OCI-LY1 (cell line): ENCODE data around the gene ANTXRL.
"Not testable (repeated sequence)": the region's sequence is repeated elsewhere in the genome, so short reads cannot be mapped to it uniquely, and the experiment has no call there.

Experiments
- H2AFZ ChIP-seq: fragments of 200-600 bp; sonication (generic), shearing (Covaris generic); 2 replicates; pipeline ENCODE4 v1.6.0; 2014; ENCODE audit warnings: antibody characterized with exemption, mild to moderate bottlenecking, low read length
- H3F3A ChIP-seq: fragments of 200-600 bp; sonication (generic), shearing (Covaris generic); 2 replicates; pipeline ENCODE4 v1.6.0; 2014; ENCODE audit warnings: mild to moderate bottlenecking, antibody characterized with exemption, low read length, moderate library complexity; ENCODE audit not compliant: insufficient read depth
- H3K27ac ChIP-seq: fragments of 200-600 bp; sonication (generic); 2 replicates; pipeline ENCODE4 v1.5.1; 2014; ENCODE audit warnings: low read length, mixed run types, mild to moderate bottlenecking, low read depth; ENCODE audit not compliant: poor library complexity, severe bottlenecking
- H3K27me3 ChIP-seq: fragments of 200-600 bp; sonication (generic); 2 replicates; pipeline ENCODE4 v1.6.0; 2014; ENCODE audit warnings: antibody characterized with exemption, mild to moderate bottlenecking, low read length, moderate library complexity; ENCODE audit not compliant: insufficient read depth
- H3K36me3 ChIP-seq: fragments of 200-600 bp; sonication (generic); 2 replicates; pipeline ENCODE4 v1.6.1; 2014; ENCODE audit warnings: mild to moderate bottlenecking, antibody characterized with exemption, low read length, moderate library complexity, mixed read lengths; ENCODE audit not compliant: insufficient read depth
- H3K4me1 ChIP-seq: fragments of 200-600 bp; sonication (generic); 2 replicates; pipeline ENCODE4 v1.5.1; 2014; ENCODE audit warnings: mild to moderate bottlenecking, low read length, moderate library complexity; ENCODE audit not compliant: insufficient read depth, severe bottlenecking
- H3K4me2 ChIP-seq: fragments of 200-600 bp; sonication (generic), shearing (Covaris generic); 2 replicates; pipeline ENCODE4 v1.6.1; 2014; ENCODE audit warnings: low read length
- H3K4me3 ChIP-seq: fragments of 200-600 bp; sonication (generic); 2 replicates; pipeline ENCODE4 v1.5.1; 2014; ENCODE audit warnings: low read length, low read depth, mild to moderate bottlenecking, mixed read lengths; ENCODE audit not compliant: poor library complexity, severe bottlenecking
- H3K79me2 ChIP-seq: fragments of 200-600 bp; shearing (Covaris generic); 2 replicates; pipeline ENCODE4 v1.6.1; 2016; ENCODE audit warnings: mixed run types, low read length, mixed read lengths; ENCODE audit not compliant: insufficient read depth
- H3K9ac ChIP-seq: fragments of 200-600 bp; sonication (generic), shearing (Covaris generic); 2 replicates; pipeline ENCODE4 v1.6.1; 2014; ENCODE audit warnings: mild to moderate bottlenecking, low read length, mixed read lengths
- H3K9me2 ChIP-seq: fragments of 200-600 bp; sonication (generic), shearing (Covaris generic); 2 replicates; pipeline ENCODE4 v1.6.1; 2014; ENCODE audit warnings: low read depth, mild to moderate bottlenecking, low read length, mixed read lengths
- H3K9me3 ChIP-seq: fragments of 200-600 bp; shearing (Covaris generic); 2 replicates; pipeline ENCODE4 v1.6.1; 2014; ENCODE audit warnings: low read length, mixed read lengths
- H4K20me1 ChIP-seq: fragments of 200-600 bp; sonication (generic), shearing (Covaris generic); 2 replicates; pipeline ENCODE4 v1.6.0; 2016; ENCODE audit warnings: mild to moderate bottlenecking, low read length; ENCODE audit not compliant: insufficient read depth
- CTCF ChIP-seq: fragments of 200-600 bp; sonication (generic), shearing (Covaris generic); IDR thresholded peaks from 2 replicates; pipeline ENCODE4 v1.5.1; 2017; ENCODE audit warnings: mild to moderate bottlenecking, antibody characterized with exemption, low read length, moderate library complexity, mixed read lengths
- EZH2 ChIP-seq: fragments of 200-600 bp; sonication (generic), shearing (Covaris generic); IDR thresholded peaks from 2 replicates; pipeline ENCODE4 v1.8.0; 2017; ENCODE audit warnings: borderline replicate concordance, mixed run types, mild to moderate bottlenecking, antibody characterized with exemption, low read length, moderate library complexity, mixed read lengths

The ANTXRL gene

GRCh38 chr10:46299536-46300369, 13.0 kb downstream of the ANTXRL start:
- peaks cover under 1% of the 10 kb centered on the region for H3K4me1 ChIP-seq
- no peaks in the 10 kb centered on the region for H3K79me2 ChIP-seq
- H3K9me3 ChIP-seq = no peaks in the 10 kb centered on the region
- H3K27ac ChIP-seq = no peak overlapping the region
- no peak overlapping the region for H3K4me3 ChIP-seq
- no peak overlapping the region for H2AFZ ChIP-seq
- no peaks in the 10 kb centered on the region for H3K27me3 ChIP-seq
- no peaks in the 10 kb centered on the region for H3F3A ChIP-seq
- no peak overlapping the region for H3K9ac ChIP-seq
- no peaks in the 10 kb centered on the region for H3K9me2 ChIP-seq
- H3K4me2 ChIP-seq = no peak overlapping the region
- no peaks in the 10 kb centered on the region for H3K36me3 ChIP-seq
- no peaks in the 10 kb centered on the region for H4K20me1 ChIP-seq
- no peak for TF ChIP-seq CTCF
- no peak for TF ChIP-seq EZH2

GRCh38 chr10:46300370-46300711, 13.5 kb downstream of the ANTXRL start:
- H3K9me3 ChIP-seq, H3K27me3 ChIP-seq, H3K4me1 ChIP-seq, H3K79me2 ChIP-seq, H3F3A ChIP-seq, H3K27ac ChIP-seq, H3K36me3 ChIP-seq, H3K4me2 ChIP-seq, H2AFZ ChIP-seq, H3K9me2 ChIP-seq, H3K4me3 ChIP-seq, H3K9ac ChIP-seq, H4K20me1 ChIP-seq: not testable (repeated sequence)

- no peaks in the 10 kb centered on the region for H3K4me1 ChIP-seq
- no peak overlapping the region for H3K27ac ChIP-seq
- no peak overlapping the region for H3K4me3 ChIP-seq
- H4K20me1 ChIP-seq = no peaks in the 10 kb centered on the region
- H3K36me3 ChIP-seq = no peaks in the 10 kb centered on the region
- H3K9me3 ChIP-seq = no peaks in the 10 kb centered on the region
- no peak overlapping the region for H2AFZ ChIP-seq
- no peaks in the 10 kb centered on the region for H3K9me2 ChIP-seq
- H3K9ac ChIP-seq = no peak overlapping the region
- H3K4me2 ChIP-seq = no peak overlapping the region
- TF ChIP-seq CTCF = no peak
- no peak for TF ChIP-seq EZH2
- no peaks in the 10 kb centered on the region for H3K79me2 ChIP-seq
- no peaks in the 10 kb centered on the region for H3K27me3 ChIP-seq
- H3F3A ChIP-seq = no peaks in the 10 kb centered on the region
Observed at GRCh38 chr10:46301056-46301645, 14.4 kb downstream of the ANTXRL start.
